Stomach (tissue), 9 donors: Measurements from ENCODE around the gene FDCSP. TPM values are rescaled to one million over a fixed set of nuclear protein-coding genes. Genes with fewer than 3 reads are reported as not detected.
"Not testable (repeated sequence)": the region's sequence is repeated elsewhere in the genome, so short reads cannot be mapped to it uniquely, and the experiment has no call there.

Experiments
- DNase-seq, 2 donors: peaks; one replicate each; pipeline versions ENCODE4 v3.0.0 to v3.0.0-alpha.2; 2013 to 2019
- H3K27ac ChIP-seq, 5 donors: fragments of 200-600 bp in 4 of 5; sonication (generic) in 4 of 5; one replicate each; pipeline ENCODE4 v1.5.1; 2013 to 2019; ENCODE audit warnings: mild to moderate bottlenecking in 1 of 5, moderate library complexity in 1 of 5
- H3K27me3 ChIP-seq, 3 donors: fragments of 200-600 bp; sonication (generic); one replicate each; pipeline ENCODE4 v1.5.1; 2017 to 2019; ENCODE audit warnings: mixed run types in 1 of 3
- H3K36me3 ChIP-seq, 4 donors: fragments of 200-600 bp; sonication (generic); 1 replicate in 3 of 4; 2 replicates in 1 of 4; pipeline ENCODE4 v1.5.1; 2016 to 2019
- H3K4me1 ChIP-seq, 4 donors: fragments of 200-600 bp; sonication (generic); one replicate each; pipeline ENCODE4 v1.5.1; 2016 to 2019
- H3K4me3 ChIP-seq, 4 donors: fragments of 200-600 bp; sonication (generic) in 3 of 4; one replicate each; pipeline ENCODE4 v1.5.1; 2016 to 2019; ENCODE audit warnings: mild to moderate bottlenecking in 1 of 4
- H3K9me3 ChIP-seq, 4 donors: fragments of 200-600 bp; sonication (generic); one replicate each; pipeline ENCODE4 v1.5.1; 2016 to 2019
- CTCF ChIP-seq, 7 experiments: fragments of 450-650 bp in 4 of 7; fragments of 200-600 bp in 3 of 7; sonication (generic) in 3 of 7; IDR thresholded peaks; one replicate each; pipeline ENCODE4 v1.5.1; 2016 to 2019; ENCODE audit warnings: antibody characterized with exemption in 7 of 7, control low read depth in 2 of 7, mild to moderate bottlenecking in 1 of 7
- EP300 ChIP-seq: sonication (generic); formaldehyde crosslinking; IDR thresholded peaks from one replicate; pipeline ENCODE4 v1.6.1; 2017; ENCODE audit warnings: antibody characterized with exemption
- POLR2A ChIP-seq, 4 donors: fragments of 450-650 bp; IDR thresholded peaks; one replicate each; pipeline ENCODE4 v1.6.1; 2016; ENCODE audit warnings: antibody characterized with exemption in 4 of 4, control low read depth in 2 of 4, mild to moderate bottlenecking in 1 of 4, moderate library complexity in 1 of 4
- POLR2AphosphoS5 ChIP-seq, 3 donors: sonication (generic); formaldehyde crosslinking; IDR thresholded peaks; one replicate each; pipeline ENCODE4 v1.6.1; 2016; ENCODE audit warnings: antibody characterized with exemption in 3 of 3
- WGBS, 5 donors: extraction: QIAGEN DNeasy Blood & Tissue Kit in 3 of 5; methylation state at CpG; one replicate each; pipeline versions ENCODE4 v1.1.5 to v1.1.7; 2013 to 2018; 5-methylcytosine and 5-hydroxymethylcytosine counted together
- intact Hi-C: fragments of 100-400 bp; cut with DNase I; formaldehyde crosslinking; loops from one replicate; pipeline ENCODE4 v1.15.1; 2023; ENCODE audit warnings: low total_unique reads
- polyA plus RNA-seq, 3 donors: library from polyadenylated mRNA; stranded (reverse); fragments of 200-250 nt; gene quantifications; one replicate each; pipeline ENCODE4 v1.2.3, GENCODE V29; 2013
- total RNA-seq, 5 donors: library from RNA; depleted of rRNA; stranded (reverse); fragments of >200 nt; gene quantifications; one replicate each; pipeline versions ENCODE4 v1.1.0 to v1.2.3, GENCODE V29; 2014 to 2016
- donor health status: healthy with polysubstance abuse.
- donor health status: Bipolar disorder and iron deficiency.
- donor health status: healthy.

Gene FDCSP
- total and polyA plus RNA-seq, 8 donors, result 46.5 TPM; not detected in 7

- Histone ChIP-seq H3K4me1 (peaks cover 0 to 8% (median 0%) of the 10 kb centered on the region in 4 donors), H3K4me3 (no peak overlapping the region), H3K9me3 (no peaks in the 10 kb centered on the region), H3K27me3 (no peaks in the 10 kb centered on the region), H3K36me3 (no peaks in the 10 kb centered on the region), H3K27ac (no peak overlapping the region)
- no peak for TF ChIP-seq CTCF (IDR thresholded peaks at IDR 0.05)
- TF ChIP-seq EP300, result no peak
- no peak for TF ChIP-seq POLR2A (IDR thresholded peaks at IDR 0.05)
- TF ChIP-seq POLR2AphosphoS5 (IDR thresholded peaks at IDR 0.05), result no peak
- WGBS, 5 donors, result 44 to 97% (median 87%) methylated on average over 1 of the region's 1 CpG
- intact Hi-C loops, result no loop called here
- DNase-seq, result peak in 1 of 2 donors; percentile 4
Observed at GRCh38 chr4:70236125-70236524, 10.2 kb downstream of the FDCSP start.

- no peak overlapping the region for H3K27ac ChIP-seq
- H3K9me3 ChIP-seq, result no peaks in the 10 kb centered on the region
- no peaks in the 10 kb centered on the region for H3K36me3 ChIP-seq
- TF ChIP-seq POLR2A (IDR thresholded peaks at IDR 0.05) (no peak), EP300 (no peak), POLR2AphosphoS5 (IDR thresholded peaks at IDR 0.05) (no peak), CTCF (IDR thresholded peaks at IDR 0.05) (no peak)
- intact Hi-C loops, result no loop called here
- H3K4me3 ChIP-seq, result no peak overlapping the region
- DNase-seq, result no peak
- no peaks in the 10 kb centered on the region for H3K27me3 ChIP-seq
- H3K4me1 ChIP-seq, result peaks cover 0 to 8% (median 0%) of the 10 kb centered on the region in 4 donors
- WGBS, 5 donors, result 20 to 49% (median 45%) methylated on average over 3 of the region's 3 CpGs
Observed at GRCh38 chr4:70239131-70239883, 13.4 kb downstream of the FDCSP start.

DNA sequence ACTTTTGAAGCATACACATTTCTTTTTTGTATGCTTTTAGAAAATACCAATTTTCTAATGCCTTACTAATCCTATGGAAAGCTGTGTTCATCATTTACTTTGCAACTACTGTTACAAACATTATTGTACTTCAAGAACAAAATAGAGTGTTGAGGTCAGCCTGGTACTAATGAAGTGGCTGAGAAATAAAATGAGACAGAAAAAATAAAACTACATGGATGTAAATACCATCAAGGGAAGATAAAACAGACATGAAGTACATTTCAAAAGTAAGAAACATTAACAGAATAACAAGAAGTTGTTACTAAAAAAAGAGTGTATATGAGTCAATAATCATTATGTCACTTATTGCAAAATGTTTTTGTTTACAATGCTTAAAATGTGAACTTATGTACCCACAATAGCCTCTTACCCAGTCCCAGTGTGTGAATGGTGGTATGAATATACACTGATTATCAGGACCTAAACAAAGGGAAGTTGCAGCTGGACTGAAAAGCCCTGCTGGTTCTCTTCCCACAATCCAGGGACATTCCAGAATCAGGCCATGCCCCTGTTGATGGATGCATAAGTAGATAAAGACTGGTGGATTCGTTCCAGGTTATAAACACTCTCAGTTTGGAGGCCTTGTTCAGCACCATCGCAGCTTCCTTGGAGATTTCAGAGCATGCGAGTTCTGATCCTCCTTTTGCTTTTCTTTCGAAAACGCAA, 14.1 kb downstream of the FDCSP start:
- 60 to 68% (median 63%) methylated on average over 5 of the region's 5 CpGs for WGBS, 5 donors
- H3K27ac ChIP-seq, result no peak overlapping the region
- no peak overlapping the region for H3K4me3 ChIP-seq

DNA sequence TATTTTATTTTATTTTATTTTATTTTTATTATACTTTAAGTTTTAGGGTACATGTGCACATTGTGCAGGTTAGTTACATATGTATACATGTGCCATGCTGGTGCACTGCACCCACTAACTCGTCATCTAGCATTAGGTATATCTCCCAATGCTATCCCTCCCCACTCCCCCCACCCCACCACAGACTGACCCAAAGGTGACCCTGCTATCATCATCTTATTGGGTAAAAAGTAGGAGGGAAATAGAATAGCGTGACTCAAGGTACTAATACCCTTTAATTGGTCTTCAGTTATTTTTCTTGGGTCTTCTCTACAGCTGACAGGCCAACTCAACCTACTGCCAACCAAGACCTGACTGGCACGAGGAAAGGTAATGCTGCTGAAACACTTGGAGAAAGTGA, 16.4 kb downstream of the FDCSP start, which contains the start of gene CSN3:
Gene CSN3, plus strand, starts transcription at position 301 of the 400 bp plus-strand sequence. CDS start 2,223 bp downstream, outside the sequence.
- intact Hi-C loops, result not testable (repeated sequence)

More for the DNA sequence above, 14.1 kb downstream of the FDCSP start:
- TF ChIP-seq POLR2A (IDR thresholded peaks at IDR 0.05) (no peak), EP300 (no peak), POLR2AphosphoS5 (IDR thresholded peaks at IDR 0.05) (no peak), CTCF (IDR thresholded peaks at IDR 0.05) (no peak)
- Histone ChIP-seq H3K36me3 (no peaks in the 10 kb centered on the region), H3K4me1 (peaks cover 0 to 8% (median 0%) of the 10 kb centered on the region in 4 donors), H3K27me3 (no peaks in the 10 kb centered on the region), H3K9me3 (no peaks in the 10 kb centered on the region)
- peak in 1 of 2 donors; percentile 49 for DNase-seq
- intact Hi-C loops, result no loop called here

More for the DNA sequence above, 16.4 kb downstream of the FDCSP start, which contains the start of gene CSN3:
- H3K27me3 ChIP-seq, DNase-seq, H3K4me1 ChIP-seq, H3K4me3 ChIP-seq, H3K27ac ChIP-seq, H3K9me3 ChIP-seq, H3K36me3 ChIP-seq: not testable (repeated sequence)
- 84 to 96% (median 90%) methylated on average over 2 to 3 of the region's 3 CpGs for WGBS, 5 donors
